Measurements from ENCODE around the gene OXTR. TPM values are rescaled to one million over a fixed set of nuclear protein-coding genes. Genes with fewer than 3 reads are reported as not detected.

The OXTR gene
- total and polyA plus RNA-seq, 2 experiments from 2014 or later: 0.97 to 1.9 TPM

DNA sequence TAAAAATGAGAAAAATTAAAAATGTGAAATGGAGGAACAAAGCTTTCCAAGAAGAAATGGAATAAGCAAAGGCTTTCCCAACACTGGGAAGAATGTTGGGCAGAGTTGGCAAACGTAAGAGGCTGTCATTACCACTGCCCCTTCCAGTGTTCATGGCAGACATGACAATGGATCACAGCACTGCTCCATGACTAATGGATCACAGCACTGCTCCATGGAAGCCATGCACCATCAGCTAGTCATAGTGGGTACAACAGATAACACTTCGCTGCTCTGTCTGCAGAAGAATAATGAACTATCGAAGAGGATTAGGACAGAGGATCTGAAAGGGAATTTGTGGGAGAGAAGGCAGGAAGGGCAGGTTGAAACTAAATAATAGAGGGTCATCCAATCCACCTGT, 30.8 kb downstream of the OXTR start:
- H3K9me2 ChIP-seq (replicated peaks; ENCODE audit: insufficient read depth): no peaks in the 10 kb centered on the region
- WGBS (ENCODE audit: low lambda C conversion rate, missing lambda C conversion rate): 92% methylated on average over 3 of the region's 3 CpGs
- H3K4me1 ChIP-seq (ENCODE audit: insufficient read depth): peaks cover 15% of the 10 kb centered on the region
- no peaks in the 10 kb centered on the region for H4K20me1 ChIP-seq (ENCODE audit: insufficient read depth, poor library complexity, severe bottlenecking)
- no peaks in the 10 kb centered on the region for H3K27me3 ChIP-seq
- no peak for DNase-seq (ENCODE audit: low spot score)
- H3K4me3 ChIP-seq: no peak overlapping the region
- H2AFZ ChIP-seq: no peak overlapping the region
- no peak overlapping the region for H3K27ac ChIP-seq
- no peaks in the 10 kb centered on the region for H3K36me3 ChIP-seq (replicated peaks; ENCODE audit: insufficient read depth, low read depth)
- no peaks in the 10 kb centered on the region for H3K79me2 ChIP-seq
- no peak overlapping the region for H3K4me2 ChIP-seq
- no peaks in the 10 kb centered on the region for H3K9me3 ChIP-seq (ENCODE audit: low read depth)
- no peak for TF ChIP-seq EZH2phosphoT487 (IDR thresholded peaks at IDR 0.05; ENCODE audit: low read depth, severe bottlenecking, unreplicated experiment)
- TF ChIP-seq, protein P1, sequence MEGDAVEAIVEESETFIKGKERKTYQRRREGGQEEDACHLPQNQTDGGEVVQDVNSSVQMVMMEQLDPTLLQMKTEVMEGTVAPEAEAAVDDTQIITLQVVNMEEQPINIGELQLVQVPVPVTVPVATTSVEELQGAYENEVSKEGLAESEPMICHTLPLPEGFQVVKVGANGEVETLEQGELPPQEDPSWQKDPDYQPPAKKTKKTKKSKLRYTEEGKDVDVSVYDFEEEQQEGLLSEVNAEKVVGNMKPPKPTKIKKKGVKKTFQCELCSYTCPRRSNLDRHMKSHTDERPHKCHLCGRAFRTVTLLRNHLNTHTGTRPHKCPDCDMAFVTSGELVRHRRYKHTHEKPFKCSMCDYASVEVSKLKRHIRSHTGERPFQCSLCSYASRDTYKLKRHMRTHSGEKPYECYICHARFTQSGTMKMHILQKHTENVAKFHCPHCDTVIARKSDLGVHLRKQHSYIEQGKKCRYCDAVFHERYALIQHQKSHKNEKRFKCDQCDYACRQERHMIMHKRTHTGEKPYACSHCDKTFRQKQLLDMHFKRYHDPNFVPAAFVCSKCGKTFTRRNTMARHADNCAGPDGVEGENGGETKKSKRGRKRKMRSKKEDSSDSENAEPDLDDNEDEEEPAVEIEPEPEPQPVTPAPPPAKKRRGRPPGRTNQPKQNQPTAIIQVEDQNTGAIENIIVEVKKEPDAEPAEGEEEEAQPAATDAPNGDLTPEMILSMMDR (IDR thresholded peaks at IDR 0.05; ENCODE audit: poor library complexity): no peak
- TF ChIP-seq EZH2 (IDR thresholded peaks at IDR 0.05; ENCODE audit: borderline replicate concordance): no peak

DNA sequence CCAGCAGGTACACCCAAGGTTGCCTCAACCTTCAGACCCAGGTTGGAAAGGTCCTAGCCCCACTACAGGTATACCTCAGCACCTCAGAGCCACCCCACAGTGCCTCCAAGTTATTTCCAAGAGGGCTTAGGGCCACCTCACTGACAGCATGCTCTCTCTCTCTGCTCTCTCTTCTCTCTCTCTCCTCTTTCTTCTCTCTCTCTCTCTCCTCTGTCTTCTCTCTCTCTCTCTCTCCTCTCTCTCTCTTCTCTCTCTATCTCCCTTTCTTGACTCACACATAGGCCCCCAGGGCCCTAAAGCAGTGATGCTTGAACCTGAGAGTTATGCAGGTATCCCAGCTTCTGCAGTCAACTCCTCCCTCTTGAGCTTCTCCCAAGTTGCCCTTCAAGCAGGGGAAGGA, 31.6 kb downstream of the OXTR start:
- Histone ChIP-seq H2AFZ (no peak overlapping the region), H3K9me3 (ENCODE audit: low read depth) (no peaks in the 10 kb centered on the region), H3K4me2 (no peak overlapping the region), H3K9me2 (replicated peaks; ENCODE audit: insufficient read depth) (no peaks in the 10 kb centered on the region), H3K27me3 (no peaks in the 10 kb centered on the region), H3K36me3 (replicated peaks; ENCODE audit: insufficient read depth, low read depth) (no peaks in the 10 kb centered on the region), H3K27ac (no peak overlapping the region), H3K79me2 (no peaks in the 10 kb centered on the region), H3K4me1 (ENCODE audit: insufficient read depth) (peaks cover 18% of the 10 kb centered on the region), H4K20me1 (ENCODE audit: insufficient read depth, poor library complexity, severe bottlenecking) (no peaks in the 10 kb centered on the region), H3K4me3 (no peak overlapping the region)
- DNase-seq (ENCODE audit: low spot score): no peak
- TF ChIP-seq EZH2phosphoT487 (IDR thresholded peaks at IDR 0.05; ENCODE audit: low read depth, severe bottlenecking, unreplicated experiment) (no peak), EZH2 (IDR thresholded peaks at IDR 0.05; ENCODE audit: borderline replicate concordance) (no peak)
- TF ChIP-seq, protein P1 (IDR thresholded peaks at IDR 0.05; ENCODE audit: poor library complexity): no peak

- no peak for DNase-seq (ENCODE audit: low spot score)
- H2AFZ ChIP-seq: no peak overlapping the region
Measured at GRCh38 chr3:8737301-8737700, 32.1 kb downstream of the OXTR start.

More at GRCh38 chr3:8737301-8737700, 32.1 kb downstream of the OXTR start:
- 97% methylated on average over 4 of the region's 4 CpGs for WGBS (ENCODE audit: low lambda C conversion rate, missing lambda C conversion rate)
- Histone ChIP-seq H3K79me2 (no peaks in the 10 kb centered on the region), H3K9me2 (replicated peaks; ENCODE audit: insufficient read depth) (no peaks in the 10 kb centered on the region), H3K27ac (no peak overlapping the region), H3K4me1 (ENCODE audit: insufficient read depth) (peaks cover 18% of the 10 kb centered on the region), H3K36me3 (replicated peaks; ENCODE audit: insufficient read depth, low read depth) (no peaks in the 10 kb centered on the region), H3K4me3 (no peak overlapping the region), H4K20me1 (ENCODE audit: insufficient read depth, poor library complexity, severe bottlenecking) (no peaks in the 10 kb centered on the region), H3K4me2 (no peak overlapping the region), H3K27me3 (no peaks in the 10 kb centered on the region), H3K9me3 (ENCODE audit: low read depth) (no peaks in the 10 kb centered on the region)
- TF ChIP-seq, protein P1 (IDR thresholded peaks at IDR 0.05; ENCODE audit: poor library complexity): no peak
- TF ChIP-seq EZH2phosphoT487 (IDR thresholded peaks at IDR 0.05; ENCODE audit: low read depth, severe bottlenecking, unreplicated experiment) (no peak), EZH2 (IDR thresholded peaks at IDR 0.05; ENCODE audit: borderline replicate concordance) (no peak)

Data from hepatocyte (in vitro differentiated cells).